Measurements from ENCODE around the gene KLF3.
A peak's percentile ranks its signal among the peaks of the same experiment; 100 is the strongest.

Gene KLF3

GRCh38 chr4:38675146-38676121, 11.4 kb downstream of the KLF3 start:
- peak; percentile 86 for DNase-seq

DNA sequence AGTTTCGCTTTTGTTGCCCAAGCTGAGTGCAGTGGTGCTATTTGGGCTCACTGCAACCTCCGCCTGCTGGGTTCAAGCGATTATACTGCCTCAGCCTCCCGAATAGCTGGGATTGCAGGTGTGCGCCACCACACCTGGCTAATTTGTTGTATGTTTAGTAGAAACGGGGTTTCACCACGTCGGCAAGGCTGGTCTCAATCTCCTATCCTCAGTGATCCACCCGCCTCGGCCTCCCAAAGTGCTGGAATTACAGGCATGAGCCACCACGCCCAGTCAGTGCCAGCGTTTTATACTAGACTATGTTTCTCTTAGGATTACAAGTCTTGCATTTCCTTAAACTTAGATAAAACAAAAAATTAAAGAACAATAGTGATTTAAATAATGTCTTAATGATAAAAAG, 13.0 kb downstream of the KLF3 start:
- no peak for DNase-seq

GRCh38 chr4:38677441-38677840, 13.4 kb downstream of the KLF3 start:
- DNase-seq = no peak

GRCh38 chr4:38678078-38678477, 14.1 kb downstream of the KLF3 start:
- no peak for DNase-seq

DNA sequence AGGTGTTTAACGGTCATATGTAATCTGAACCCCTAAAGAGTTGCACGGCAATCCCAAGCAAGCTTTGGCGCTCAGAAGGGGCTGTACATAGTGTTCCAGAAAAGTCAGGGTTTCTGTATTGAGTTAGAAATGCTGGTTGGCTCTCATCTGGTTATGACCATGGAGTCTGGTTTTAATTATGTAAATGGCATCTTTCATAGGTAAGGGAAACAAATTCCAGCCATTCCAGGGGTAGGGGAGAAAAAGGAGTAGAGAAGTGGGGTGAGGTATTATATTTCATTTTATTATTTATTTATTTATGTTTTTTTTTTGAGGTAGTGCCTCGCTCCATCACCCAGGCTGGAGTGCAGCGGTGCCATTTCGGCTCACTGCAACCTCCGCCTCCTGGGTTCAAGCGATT, 15.9 kb downstream of the KLF3 start:
- no peak for DNase-seq

DNA sequence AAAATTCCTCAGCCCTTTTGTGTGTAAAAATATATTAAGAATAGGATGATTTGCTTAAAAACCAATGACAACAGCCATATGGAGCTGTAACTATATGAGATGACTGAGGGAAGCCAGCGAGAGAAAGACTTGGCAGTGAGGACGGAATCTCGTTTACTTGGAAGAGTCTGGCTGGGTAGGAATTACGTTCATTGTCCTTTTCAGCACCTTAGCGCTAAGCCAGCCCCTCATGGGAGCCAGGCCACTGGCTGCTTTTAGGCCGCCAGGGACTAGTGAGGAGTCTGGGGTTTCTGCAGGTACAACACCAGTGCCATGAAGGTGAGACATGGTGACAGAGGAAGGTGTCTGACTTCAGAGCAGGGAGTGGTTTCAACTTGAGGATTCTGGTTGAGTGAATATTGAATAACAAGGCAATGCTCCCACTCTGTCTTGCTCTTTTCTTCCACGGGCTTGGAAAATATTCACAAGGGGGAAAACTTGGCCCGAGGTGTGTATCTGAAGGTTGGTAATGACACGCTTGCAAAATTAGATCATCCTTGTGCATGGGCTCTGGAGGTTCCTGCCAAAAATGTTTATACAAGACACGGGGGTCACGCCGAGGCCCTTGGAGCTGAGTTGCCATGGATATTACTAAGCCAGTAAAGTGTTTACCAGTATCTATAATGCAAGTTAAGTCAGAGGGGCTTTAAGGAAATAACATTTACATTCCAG, 17.4 kb downstream of the KLF3 start:
- no peak for DNase-seq

DNA sequence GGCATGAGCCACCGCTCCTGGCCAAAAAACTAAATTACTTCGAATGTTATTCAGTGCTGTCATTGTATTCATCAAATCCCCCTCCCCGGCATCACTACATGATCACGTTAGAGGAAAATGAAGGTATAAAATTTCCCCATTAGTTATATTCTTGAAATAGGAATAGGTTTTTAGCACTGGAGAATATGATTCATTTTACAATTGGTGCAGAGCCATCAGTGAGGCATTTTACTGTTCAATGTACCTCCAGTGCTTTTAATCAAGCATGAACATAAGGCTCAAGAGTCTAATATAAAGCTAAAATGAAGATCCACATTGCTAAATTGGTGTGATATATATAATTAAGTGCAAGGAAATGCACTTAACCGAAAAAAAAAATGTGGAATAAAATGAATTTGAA, 18.3 kb downstream of the KLF3 start:
- no peak for DNase-seq

DNA sequence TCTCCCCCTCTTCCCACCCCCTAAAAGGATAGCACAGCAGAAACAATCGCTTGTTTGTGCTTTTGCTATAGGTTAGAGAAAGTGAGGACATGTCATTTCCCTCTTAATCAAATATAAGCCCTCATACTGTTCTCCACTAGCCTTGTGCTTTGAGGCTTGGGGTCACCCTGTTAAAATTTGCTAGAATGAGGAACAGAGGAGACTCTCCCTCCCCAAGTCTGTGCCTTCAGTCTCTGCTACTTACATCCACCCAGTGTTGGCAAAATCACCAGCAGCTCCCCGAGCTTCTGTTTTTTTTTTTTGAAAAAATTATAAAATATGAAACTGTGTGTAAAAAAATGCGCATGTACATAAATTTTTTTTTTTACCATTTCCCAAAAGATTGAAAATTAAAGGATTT, 19.3 kb downstream of the KLF3 start:
- no peak for DNase-seq

- DNase-seq = no peak
Observed at GRCh38 chr4:38684271-38684670, 20.3 kb downstream of the KLF3 start.

GRCh38 chr4:38684951-38685844, 21.2 kb downstream of the KLF3 start:
- DNase-seq = no peak

GRCh38 chr4:38686682-38687081, 22.7 kb downstream of the KLF3 start:
- no peak for DNase-seq

DNA sequence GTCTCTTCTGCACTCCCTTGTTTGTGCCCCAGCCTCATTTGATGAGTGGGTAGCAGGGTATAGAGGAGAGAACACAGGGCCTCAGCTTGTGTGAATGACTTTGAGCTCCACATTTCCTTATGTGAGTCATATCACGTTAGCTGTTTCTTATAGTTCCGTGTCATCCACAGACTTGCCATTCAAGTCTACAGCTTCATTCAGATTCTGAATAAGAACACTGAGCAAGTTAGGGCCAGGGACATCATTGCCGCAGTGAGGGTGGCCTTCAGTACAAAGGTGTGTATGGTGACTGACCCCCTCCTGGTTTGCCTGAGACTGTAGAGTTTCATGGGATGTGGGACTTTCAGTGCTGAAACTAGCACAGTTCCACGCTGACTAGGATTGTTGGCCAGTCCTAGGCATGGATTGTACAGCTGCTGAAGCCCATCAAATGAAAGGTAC, 23.6 kb downstream of the KLF3 start:
- no peak for DNase-seq

- DNase-seq = no peak
Observed at GRCh38 chr4:38688676-38689355, 24.8 kb downstream of the KLF3 start.

DNA sequence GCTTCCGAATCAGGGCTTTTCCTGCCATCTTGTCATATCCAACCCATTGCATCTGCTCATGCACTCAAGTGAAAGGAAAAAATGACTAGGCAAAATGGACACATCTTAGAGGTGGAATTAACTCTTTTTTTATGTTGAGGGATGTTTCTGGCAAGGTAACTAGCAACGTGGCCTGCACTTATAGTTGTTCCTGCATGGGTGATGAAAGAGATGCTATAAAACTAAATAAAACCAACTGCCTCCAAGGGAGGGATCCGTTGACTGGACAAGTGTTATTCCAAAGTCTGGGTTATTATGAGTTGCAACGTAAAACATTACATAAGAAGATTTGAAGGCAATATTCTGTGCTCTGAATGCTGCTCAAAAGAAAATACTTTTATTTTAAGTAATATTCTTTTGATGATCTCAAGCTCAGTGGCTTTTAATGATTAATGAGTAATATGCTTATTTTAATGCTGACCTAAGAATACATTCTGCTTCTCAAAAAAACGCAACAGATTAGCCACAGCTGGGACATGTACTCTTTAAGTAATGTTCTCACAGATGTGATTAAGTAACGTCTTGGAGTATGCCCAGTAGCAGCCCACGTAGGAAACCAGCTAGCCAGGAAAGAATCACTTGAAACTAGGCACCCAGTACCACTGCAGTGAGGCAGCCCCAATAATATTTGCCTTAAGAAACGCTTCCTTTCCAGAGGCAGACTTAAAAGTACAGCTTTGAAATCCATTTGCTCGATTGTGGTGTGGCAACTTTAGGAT, 27.4 kb downstream of the KLF3 start:
- no peak for DNase-seq

GRCh38 chr4:38692421-38692820, 28.4 kb downstream of the KLF3 start:
- no peak for DNase-seq

DNA sequence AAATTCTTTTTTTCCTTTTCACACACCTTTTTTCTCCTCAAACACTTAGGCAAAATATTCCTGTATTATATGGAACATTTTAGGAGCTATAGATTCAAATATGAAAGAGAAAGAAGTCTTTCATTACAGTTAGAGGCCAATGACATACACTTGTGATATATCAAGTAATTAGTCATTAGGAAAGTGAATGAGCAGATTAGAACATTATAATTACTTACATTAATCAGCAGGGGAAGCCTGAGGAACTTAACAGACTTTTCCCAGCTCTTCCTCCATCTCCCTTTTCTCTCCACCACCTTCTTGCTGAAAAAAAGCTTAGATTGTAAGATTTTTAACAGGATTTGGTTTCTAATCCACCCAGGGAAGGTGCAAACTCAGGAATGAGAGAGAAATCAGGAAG, 29.6 kb downstream of the KLF3 start:
- DNase-seq = no peak

DNA sequence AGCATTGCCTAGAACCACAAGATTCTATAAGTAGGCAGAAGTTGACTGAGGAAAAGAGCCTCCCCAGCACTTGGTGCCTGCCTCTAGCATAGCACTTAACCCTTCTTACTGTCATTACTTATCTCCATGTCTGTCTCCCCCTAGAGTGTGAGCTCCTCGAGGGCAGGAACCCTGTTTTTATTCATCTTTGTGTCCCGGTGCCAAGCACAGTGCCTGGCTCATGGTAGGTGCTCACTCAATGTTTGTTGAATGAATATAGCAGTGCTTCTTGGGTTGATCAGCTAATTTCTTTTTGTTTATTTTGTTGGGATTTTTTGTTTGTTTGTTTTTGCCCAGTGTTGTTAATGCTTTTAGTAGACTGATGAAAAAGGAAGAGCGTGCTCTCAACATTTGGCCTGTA, 30.3 kb downstream of the KLF3 start:
- no peak for DNase-seq

GRCh38 chr4:38695809-38696208, 31.8 kb downstream of the KLF3 start:
- no peak for DNase-seq

DNA sequence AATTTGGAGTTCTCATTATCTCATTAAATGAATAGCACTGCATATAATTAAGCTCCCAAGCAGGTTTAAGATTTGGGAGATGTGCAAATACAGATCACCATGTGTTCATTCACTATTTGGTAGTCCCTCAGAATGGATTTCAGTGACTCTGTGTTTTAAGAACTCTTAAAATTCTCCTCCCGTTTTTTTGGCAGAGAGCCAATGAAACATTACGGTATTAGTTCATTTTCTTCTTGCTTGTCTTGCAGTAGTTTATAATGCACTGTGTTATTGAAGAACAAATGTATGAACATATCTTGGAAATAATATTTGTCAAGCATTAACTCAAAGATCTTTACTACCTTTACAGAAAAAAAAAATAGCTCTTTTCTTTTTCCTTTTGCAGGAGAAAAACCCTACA, 32.7 kb downstream of the KLF3 start:
- DNase-seq = no peak

GRCh38 chr4:38698176-38698575, 34.2 kb downstream of the KLF3 start:
- no peak for DNase-seq

GRCh38 chr4:38699112-38699511, 35.1 kb downstream of the KLF3 start:
- DNase-seq = no peak

- DNase-seq = no peak
Observed at GRCh38 chr4:38703635-38704034, 39.6 kb downstream of the KLF3 start.

Measured in NCI-H2029 treated with DMSO at 0.1 percent for 48 hours (cell line).